GM13977 (cell line): Measurements from ENCODE around the gene SHOX.
"Not testable (repeated sequence)": the region's sequence is repeated elsewhere in the genome, so short reads cannot be mapped to it uniquely, and the experiment has no call there.

Experiments
- DNase-seq: peaks from one replicate; pipeline ENCODE4 v3.0.0; 2012; ENCODE audit warnings: low spot score
- in situ Hi-C: fragments of 300-500 bp; cut with MboI; formaldehyde crosslinking; loops from one replicate; pipeline ENCODE4 v1.12.0; 2022; ENCODE audit warnings: low sequenced_read_pairs, low pct_unique_long_range_greater_than_20kb, mixed read lengths, inconsistent platforms; ENCODE audit not compliant: unreplicated experiment
- TF ChIP-seq, protein P1 (sequence below): IDR thresholded peaks from 2 replicates; pipeline ENCODE4 v1.5.1; 2012; ENCODE audit warnings: mild to moderate bottlenecking, control low read depth; ENCODE audit not compliant: insufficient read depth; ENCODE audit errors: extremely low read depth, missing control alignments

The SHOX gene

DNA sequence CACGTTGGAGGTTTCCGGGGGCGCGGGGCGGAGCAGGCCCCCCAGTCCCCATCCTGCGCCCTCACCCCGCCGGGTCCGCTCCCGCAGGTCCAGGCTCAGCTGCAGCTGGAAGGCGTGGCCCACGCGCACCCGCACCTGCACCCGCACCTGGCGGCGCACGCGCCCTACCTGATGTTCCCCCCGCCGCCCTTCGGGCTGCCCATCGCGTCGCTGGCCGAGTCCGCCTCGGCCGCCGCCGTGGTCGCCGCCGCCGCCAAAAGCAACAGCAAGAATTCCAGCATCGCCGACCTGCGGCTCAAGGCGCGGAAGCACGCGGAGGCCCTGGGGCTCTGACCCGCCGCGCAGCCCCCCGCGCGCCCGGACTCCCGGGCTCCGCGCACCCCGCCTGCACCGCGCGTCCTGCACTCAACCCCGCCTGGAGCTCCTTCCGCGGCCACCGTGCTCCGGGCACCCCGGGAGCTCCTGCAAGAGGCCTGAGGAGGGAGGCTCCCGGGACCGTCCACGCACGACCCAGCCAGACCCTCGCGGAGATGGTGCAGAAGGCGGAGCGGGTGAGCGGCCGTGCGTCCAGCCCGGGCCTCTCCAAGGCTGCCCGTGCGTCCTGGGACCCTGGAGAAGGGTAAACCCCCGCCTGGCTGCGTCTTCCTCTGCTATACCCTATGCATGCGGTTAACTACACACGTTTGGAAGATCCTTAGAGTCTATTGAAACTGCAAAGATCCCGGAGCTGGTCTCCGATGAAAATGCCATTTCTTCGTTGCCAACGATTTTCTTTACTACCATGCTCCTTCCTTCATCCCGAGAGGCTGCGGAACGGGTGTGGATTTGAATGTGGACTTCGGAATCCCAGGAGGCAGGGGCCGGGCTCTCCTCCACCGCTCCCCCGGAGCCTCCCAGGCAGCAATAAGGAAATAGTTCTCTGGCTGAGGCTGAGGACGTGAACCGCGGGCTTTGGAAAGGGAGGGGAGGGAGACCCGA is 14.0 kb downstream of the SHOX start:
- DNase-seq, result no peak
- TF ChIP-seq, protein P1, sequence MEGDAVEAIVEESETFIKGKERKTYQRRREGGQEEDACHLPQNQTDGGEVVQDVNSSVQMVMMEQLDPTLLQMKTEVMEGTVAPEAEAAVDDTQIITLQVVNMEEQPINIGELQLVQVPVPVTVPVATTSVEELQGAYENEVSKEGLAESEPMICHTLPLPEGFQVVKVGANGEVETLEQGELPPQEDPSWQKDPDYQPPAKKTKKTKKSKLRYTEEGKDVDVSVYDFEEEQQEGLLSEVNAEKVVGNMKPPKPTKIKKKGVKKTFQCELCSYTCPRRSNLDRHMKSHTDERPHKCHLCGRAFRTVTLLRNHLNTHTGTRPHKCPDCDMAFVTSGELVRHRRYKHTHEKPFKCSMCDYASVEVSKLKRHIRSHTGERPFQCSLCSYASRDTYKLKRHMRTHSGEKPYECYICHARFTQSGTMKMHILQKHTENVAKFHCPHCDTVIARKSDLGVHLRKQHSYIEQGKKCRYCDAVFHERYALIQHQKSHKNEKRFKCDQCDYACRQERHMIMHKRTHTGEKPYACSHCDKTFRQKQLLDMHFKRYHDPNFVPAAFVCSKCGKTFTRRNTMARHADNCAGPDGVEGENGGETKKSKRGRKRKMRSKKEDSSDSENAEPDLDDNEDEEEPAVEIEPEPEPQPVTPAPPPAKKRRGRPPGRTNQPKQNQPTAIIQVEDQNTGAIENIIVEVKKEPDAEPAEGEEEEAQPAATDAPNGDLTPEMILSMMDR, result no peak
- in situ Hi-C loops, result no loop called here

DNA sequence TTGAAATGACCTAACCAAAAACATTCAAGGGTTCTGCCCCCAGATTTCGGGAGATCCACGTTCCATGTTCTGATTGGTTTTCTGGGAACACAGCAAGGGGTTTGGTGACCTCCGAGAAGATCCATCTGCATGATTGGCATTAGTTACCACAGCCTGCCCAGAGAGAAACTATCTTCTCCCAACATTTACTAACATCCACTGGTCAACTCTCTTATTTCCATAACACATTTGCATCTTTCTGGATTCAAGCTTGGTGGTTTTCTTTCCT is 15.6 kb downstream of the SHOX start:
- in situ Hi-C loops, result no loop called here
- DNase-seq, result no peak

DNA sequence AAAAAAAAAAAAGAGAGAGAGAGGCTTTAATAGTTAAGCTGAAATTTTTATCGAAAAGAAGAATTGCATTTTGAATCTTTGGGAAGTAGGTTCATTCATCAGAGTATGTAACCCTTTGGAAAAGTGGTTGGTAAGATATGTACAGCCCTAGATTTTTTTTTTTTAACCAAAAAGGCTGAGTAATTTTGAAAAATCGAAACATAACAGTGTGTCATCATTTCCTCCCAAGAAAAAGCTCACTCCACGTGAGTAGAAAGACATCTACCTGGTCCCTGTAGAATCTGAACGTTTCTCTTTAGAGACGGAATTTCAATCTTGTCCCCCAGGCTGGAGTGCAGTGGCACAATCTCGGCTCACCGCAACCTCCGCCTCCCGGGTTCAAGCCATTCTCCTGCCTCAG is 16.2 kb downstream of the SHOX start:
- TF ChIP-seq, protein P1, result no peak
- DNase-seq, result no peak
- in situ Hi-C loops, result no loop called here

More for the DNA sequence above, 15.6 kb downstream of the SHOX start:
- TF ChIP-seq, protein P1, result no peak

DNA sequence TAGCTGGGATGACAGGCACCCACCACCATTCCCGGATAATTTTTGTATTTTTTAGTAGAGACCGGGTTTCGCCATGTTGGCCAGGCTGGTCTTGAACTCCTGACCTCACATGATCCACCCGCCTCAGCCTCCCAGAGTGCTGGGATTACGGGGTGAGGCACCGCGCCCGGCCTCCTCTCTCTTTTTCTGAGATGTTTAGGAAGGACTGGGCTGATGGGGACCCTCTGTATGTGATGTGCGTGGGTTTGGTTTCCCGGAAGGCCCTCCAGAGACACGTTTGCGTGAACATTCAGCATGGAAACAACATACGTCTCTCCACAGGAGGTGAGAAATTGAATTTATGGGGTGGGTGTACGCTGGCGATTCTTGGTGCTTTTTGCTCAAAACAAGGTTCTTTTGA is 18.6 kb downstream of the SHOX start:
- TF ChIP-seq, protein P1, result no peak
- in situ Hi-C loops, result no loop called here
- no peak for DNase-seq

DNA sequence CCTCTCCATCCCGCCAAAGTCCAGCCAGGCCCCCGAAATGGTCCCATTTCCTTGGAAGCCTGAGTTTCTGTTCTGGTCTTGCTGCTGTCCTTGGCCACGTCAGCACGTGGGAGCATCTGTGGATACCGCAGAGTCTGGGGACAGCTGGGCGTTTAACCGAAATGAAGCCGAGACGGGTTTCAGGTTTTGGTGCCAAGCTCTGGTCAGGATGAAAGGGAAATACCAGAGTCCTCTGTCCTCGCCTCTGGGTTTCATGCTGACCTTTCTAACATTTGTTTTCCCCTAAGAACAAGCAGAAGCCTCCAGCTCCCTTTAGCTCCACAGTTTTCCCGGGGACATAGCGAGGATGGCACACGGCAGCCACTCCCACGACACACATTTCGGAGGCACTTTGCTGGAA is 19.7 kb downstream of the SHOX start:
- in situ Hi-C loops, result no loop called here
- no peak for DNase-seq
- TF ChIP-seq, protein P1, result no peak

DNA sequence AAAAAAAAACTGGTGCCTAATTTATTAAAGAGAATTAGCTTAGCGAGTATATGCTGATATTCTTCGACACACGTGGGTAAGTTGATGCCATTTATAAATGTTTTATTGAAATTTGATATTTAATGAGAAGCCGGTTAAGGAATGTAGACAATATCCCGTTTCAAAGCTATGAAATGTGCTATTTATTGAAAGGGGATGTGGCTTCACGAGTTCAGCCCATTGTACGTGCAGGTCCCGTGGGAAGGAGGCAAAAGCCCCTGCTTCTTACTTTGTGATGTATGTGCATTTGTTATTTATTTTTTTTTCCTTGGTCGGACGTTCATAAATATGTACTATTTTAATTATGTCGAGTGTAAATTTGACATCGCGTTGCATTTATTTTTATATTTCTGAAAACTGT is 20.2 kb downstream of the SHOX start:
- TF ChIP-seq, protein P1, result no peak
- in situ Hi-C loops, result no loop called here
- no peak for DNase-seq

DNA sequence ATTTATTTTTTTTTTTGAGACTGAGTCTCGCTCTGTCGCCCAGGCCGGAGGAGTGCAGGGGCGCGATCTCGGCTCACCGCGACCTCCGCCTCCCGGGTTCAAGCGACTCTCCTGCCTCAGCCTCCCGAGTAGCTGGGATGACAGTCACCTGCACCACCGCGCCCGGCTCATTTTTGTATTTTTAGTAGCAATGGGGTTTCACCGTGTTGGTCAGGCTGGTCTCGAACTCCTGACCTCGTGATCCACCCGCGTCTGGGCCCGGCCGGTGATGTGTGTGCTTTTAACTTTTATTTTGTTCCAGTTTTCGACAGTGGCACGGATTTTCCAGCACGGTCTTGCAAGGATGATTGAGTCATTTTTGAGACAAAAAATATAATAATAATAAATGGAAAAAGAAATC is 21.3 kb downstream of the SHOX start:
- in situ Hi-C loops, DNase-seq: not testable (repeated sequence)
